Measurements from ENCODE around the gene PTGS2.

The PTGS2 gene

GRCh38 chr1:186680245-186681061 lies at the start of gene PTGS2:
Gene PTGS2 (minus strand): TSS chr1:186680423. CDS start chr1:186680290, 133 bp downstream.
- no peaks in the 10 kb centered on the region for H3K4me1 Mint-ChIP-seq
- peaks cover 65% of the 10 kb centered on the region for H3K27me3 Mint-ChIP-seq
- H3K4me3 Mint-ChIP-seq = peak within 1 kb of the TSS; percentile 52
- H3K36me3 Mint-ChIP-seq (ENCODE audit: insufficient read depth) = peaks cover 2% of the 10 kb centered on the region
- H3K27ac Mint-ChIP-seq (ENCODE audit: low read depth) = no peak within 1 kb of the TSS
- no peak for DNase-seq (ENCODE audit: low spot score in 2 of 2)
- no peaks in the 10 kb centered on the region for H3K9me3 Mint-ChIP-seq
- peak; percentile 65 for ATAC-seq (replicated peaks; ENCODE audit: extremely low read depth, poor library complexity, severe bottlenecking)

GRCh38 chr1:186722711-186723309 lies 42.6 kb upstream of the PTGS2 start:
- DNase-seq (ENCODE audit: low spot score in 2 of 2) (no peak), ATAC-seq (replicated peaks; ENCODE audit: extremely low read depth, poor library complexity, severe bottlenecking) (no peak)
- Mint-ChIP-seq H3K36me3 (ENCODE audit: insufficient read depth) (peaks cover 1% of the 10 kb centered on the region), H3K4me1 (no peaks in the 10 kb centered on the region), H3K27me3 (no peaks in the 10 kb centered on the region), H3K27ac (ENCODE audit: low read depth) (no peak overlapping the region), H3K9me3 (peaks cover 10% of the 10 kb centered on the region), H3K4me3 (no peak overlapping the region)

GRCh38 chr1:186717286-186717685 lies 37.1 kb upstream of the PTGS2 start:
- ATAC-seq (replicated peaks; ENCODE audit: extremely low read depth, poor library complexity, severe bottlenecking) (no peak), DNase-seq (ENCODE audit: low spot score in 2 of 2) (no peak)
- H3K27ac Mint-ChIP-seq (ENCODE audit: low read depth) = no peak overlapping the region
- H3K27me3 Mint-ChIP-seq = no peaks in the 10 kb centered on the region
- H3K36me3 Mint-ChIP-seq (ENCODE audit: insufficient read depth) = no peaks in the 10 kb centered on the region
- H3K9me3 Mint-ChIP-seq = no peaks in the 10 kb centered on the region
- H3K4me3 Mint-ChIP-seq = no peak overlapping the region
- H3K4me1 Mint-ChIP-seq = no peaks in the 10 kb centered on the region

GRCh38 chr1:186715887-186716809 lies 35.9 kb upstream of the PTGS2 start:
- no peak overlapping the region for H3K27ac Mint-ChIP-seq (ENCODE audit: low read depth)
- no peaks in the 10 kb centered on the region for H3K36me3 Mint-ChIP-seq (ENCODE audit: insufficient read depth)
- H3K27me3 Mint-ChIP-seq = no peaks in the 10 kb centered on the region
- H3K4me3 Mint-ChIP-seq = no peak overlapping the region
- H3K4me1 Mint-ChIP-seq = no peaks in the 10 kb centered on the region
- DNase-seq (ENCODE audit: low spot score in 2 of 2) (no peak), ATAC-seq (replicated peaks; ENCODE audit: extremely low read depth, poor library complexity, severe bottlenecking) (no peak)
- H3K9me3 Mint-ChIP-seq = no peaks in the 10 kb centered on the region

- Mint-ChIP-seq H3K9me3 (no peaks in the 10 kb centered on the region), H3K4me3 (no peak overlapping the region), H3K27ac (ENCODE audit: low read depth) (no peak overlapping the region), H3K27me3 (no peaks in the 10 kb centered on the region), H3K36me3 (ENCODE audit: insufficient read depth) (no peaks in the 10 kb centered on the region), H3K4me1 (no peaks in the 10 kb centered on the region)
- no peak for ATAC-seq (replicated peaks; ENCODE audit: extremely low read depth, poor library complexity, severe bottlenecking)
- DNase-seq (ENCODE audit: low spot score in 2 of 2) = no peak
These were observed 30.5 kb upstream of the PTGS2 start for GRCh38 chr1:186710696-186711095.

- Mint-ChIP-seq H3K36me3 (ENCODE audit: insufficient read depth) (no peaks in the 10 kb centered on the region), H3K4me3 (no peak overlapping the region), H3K9me3 (no peaks in the 10 kb centered on the region), H3K27ac (ENCODE audit: low read depth) (no peak overlapping the region), H3K4me1 (no peaks in the 10 kb centered on the region), H3K27me3 (no peaks in the 10 kb centered on the region)
- ATAC-seq (replicated peaks; ENCODE audit: extremely low read depth, poor library complexity, severe bottlenecking) (no peak), DNase-seq (ENCODE audit: low spot score in 2 of 2) (no peak)
These were observed 28.5 kb upstream of the PTGS2 start for GRCh38 chr1:186708694-186709097.

GRCh38 chr1:186703209-186703766 lies 23.1 kb upstream of the PTGS2 start:
- no peaks in the 10 kb centered on the region for H3K9me3 Mint-ChIP-seq
- H3K27me3 Mint-ChIP-seq = no peaks in the 10 kb centered on the region
- DNase-seq (ENCODE audit: low spot score in 2 of 2) = no peak
- peaks cover 2% of the 10 kb centered on the region for H3K36me3 Mint-ChIP-seq (ENCODE audit: insufficient read depth)
- H3K27ac Mint-ChIP-seq (ENCODE audit: low read depth) = no peak overlapping the region
- ATAC-seq (replicated peaks; ENCODE audit: extremely low read depth, poor library complexity, severe bottlenecking) = no peak
- no peaks in the 10 kb centered on the region for H3K4me1 Mint-ChIP-seq
- H3K4me3 Mint-ChIP-seq = no peak overlapping the region

- Mint-ChIP-seq H3K4me1 (no peaks in the 10 kb centered on the region), H3K27ac (ENCODE audit: low read depth) (no peak overlapping the region), H3K9me3 (peaks cover 5% of the 10 kb centered on the region), H3K4me3 (no peak overlapping the region), H3K36me3 (ENCODE audit: insufficient read depth) (peaks cover 2% of the 10 kb centered on the region), H3K27me3 (no peaks in the 10 kb centered on the region)
- DNase-seq (ENCODE audit: low spot score in 2 of 2) (no peak), ATAC-seq (replicated peaks; ENCODE audit: extremely low read depth, poor library complexity, severe bottlenecking) (no peak)
These were observed 20.5 kb upstream of the PTGS2 start for GRCh38 chr1:186700722-186701121.

- peaks cover 2% of the 10 kb centered on the region for H3K36me3 Mint-ChIP-seq (ENCODE audit: insufficient read depth)
- no peak for ATAC-seq (replicated peaks; ENCODE audit: extremely low read depth, poor library complexity, severe bottlenecking)
- no peak overlapping the region for H3K4me3 Mint-ChIP-seq
- DNase-seq (ENCODE audit: low spot score in 2 of 2) = no peak
- no peak overlapping the region for H3K27ac Mint-ChIP-seq (ENCODE audit: low read depth)
- peaks cover 5% of the 10 kb centered on the region for H3K9me3 Mint-ChIP-seq
- H3K4me1 Mint-ChIP-seq = no peaks in the 10 kb centered on the region
- no peaks in the 10 kb centered on the region for H3K27me3 Mint-ChIP-seq
These were observed 19.3 kb upstream of the PTGS2 start for GRCh38 chr1:186699519-186699918.

- ATAC-seq (replicated peaks; ENCODE audit: extremely low read depth, poor library complexity, severe bottlenecking) (no peak), DNase-seq (ENCODE audit: low spot score in 2 of 2) (no peak)
- Mint-ChIP-seq H3K9me3 (peaks cover 12% of the 10 kb centered on the region), H3K27me3 (no peaks in the 10 kb centered on the region), H3K27ac (ENCODE audit: low read depth) (no peak overlapping the region), H3K36me3 (ENCODE audit: insufficient read depth) (no peaks in the 10 kb centered on the region), H3K4me3 (no peak overlapping the region), H3K4me1 (no peaks in the 10 kb centered on the region)
These were observed 9.7 kb upstream of the PTGS2 start for GRCh38 chr1:186689907-186690306.

GRCh38 chr1:186689376-186689775 lies 9.2 kb upstream of the PTGS2 start:
- no peak overlapping the region for H3K4me3 Mint-ChIP-seq
- H3K27ac Mint-ChIP-seq (ENCODE audit: low read depth) = no peak overlapping the region
- DNase-seq (ENCODE audit: low spot score in 2 of 2) (no peak), ATAC-seq (replicated peaks; ENCODE audit: extremely low read depth, poor library complexity, severe bottlenecking) (no peak)
- H3K4me1 Mint-ChIP-seq = no peaks in the 10 kb centered on the region
- H3K27me3 Mint-ChIP-seq = no peaks in the 10 kb centered on the region
- H3K36me3 Mint-ChIP-seq (ENCODE audit: insufficient read depth) = no peaks in the 10 kb centered on the region
- H3K9me3 Mint-ChIP-seq = peaks cover 12% of the 10 kb centered on the region

- H3K27me3 Mint-ChIP-seq = peaks cover 52% of the 10 kb centered on the region
- H3K4me1 Mint-ChIP-seq = no peaks in the 10 kb centered on the region
- DNase-seq (ENCODE audit: low spot score in 2 of 2) (no peak), ATAC-seq (replicated peaks; ENCODE audit: extremely low read depth, poor library complexity, severe bottlenecking) (no peak)
- H3K27ac Mint-ChIP-seq (ENCODE audit: low read depth) = no peak overlapping the region
- no peak overlapping the region for H3K4me3 Mint-ChIP-seq
- peaks cover 2% of the 10 kb centered on the region for H3K36me3 Mint-ChIP-seq (ENCODE audit: insufficient read depth)
- no peaks in the 10 kb centered on the region for H3K9me3 Mint-ChIP-seq
These were observed 3.6 kb upstream of the PTGS2 start for GRCh38 chr1:186683652-186684410.

All from central memory CD8-positive, alpha-beta T cell (primary cell).